HG03565 (cell line): Measurements from ENCODE around the gene LFNG.

ENCODE experiments used
- ATAC-seq: cut with Tn5 transposase; IDR thresholded peaks from one replicate; pipeline ENCODE4 v1.9.1; 2021; ENCODE audit warnings: mild to moderate bottlenecking, moderate library complexity; ENCODE audit not compliant: unreplicated experiment

Gene LFNG

GRCh38 chr7:2502647-2502966 lies 17.0 kb upstream of the LFNG start:
- no peak for ATAC-seq

GRCh38 chr7:2503056-2503941 lies 16.3 kb upstream of the LFNG start:
- ATAC-seq = no peak

GRCh38 chr7:2504128-2504888 lies 15.3 kb upstream of the LFNG start:
- ATAC-seq = no peak

GRCh38 chr7:2504889-2505375 lies 14.6 kb upstream of the LFNG start:
- no peak for ATAC-seq

- ATAC-seq = no peak
Measured at GRCh38 chr7:2505401-2505800, 14.2 kb upstream of the LFNG start.

- no peak for ATAC-seq
Measured at GRCh38 chr7:2507208-2507916, 12.2 kb upstream of the LFNG start.

GRCh38 chr7:2507917-2508306 lies 11.7 kb upstream of the LFNG start:
- ATAC-seq = no peak

GRCh38 chr7:2508327-2509215 lies 11.0 kb upstream of the LFNG start:
- ATAC-seq = no peak

- no peak for ATAC-seq
Measured at GRCh38 chr7:2509298-2509906, 10.2 kb upstream of the LFNG start.

GRCh38 chr7:2510130-2510776 lies 9.3 kb upstream of the LFNG start:
- no peak for ATAC-seq

- no peak for ATAC-seq
Measured at GRCh38 chr7:2510909-2511768, 8.4 kb upstream of the LFNG start.

- ATAC-seq = no peak
Measured at GRCh38 chr7:2511769-2512168, 7.8 kb upstream of the LFNG start.

- no peak for ATAC-seq
Measured at GRCh38 chr7:2512179-2512661, 7.4 kb upstream of the LFNG start.

GRCh38 chr7:2512713-2513112 lies 6.9 kb upstream of the LFNG start:
- ATAC-seq = no peak

GRCh38 chr7:2513702-2514101 lies 5.9 kb upstream of the LFNG start:
- ATAC-seq = no peak

GRCh38 chr7:2514473-2515423 lies 4.8 kb upstream of the LFNG start:
- ATAC-seq = no peak

- ATAC-seq = no peak
Measured at GRCh38 chr7:2515424-2516193, 4.0 kb upstream of the LFNG start.
